BE2C (cell line): ENCODE data around the gene LAMP1.

Source experiments
- DNase-seq: peaks from one replicate; pipeline ENCODE4 v3.0.0-alpha.2; 2020
- H3K27me3 ChIP-seq: fragments of 250-450 bp; sonication (Bioruptor Pico); 2 replicates; pipeline ENCODE4 v1.5.1; 2020; ENCODE audit warnings: mild to moderate bottlenecking
- H3K36me3 ChIP-seq: fragments of 250-450 bp; sonication (Bioruptor Pico); 2 replicates; pipeline ENCODE4 v1.5.1; 2020; ENCODE audit warnings: mild to moderate bottlenecking
- H3K4me1 ChIP-seq: fragments of 250-450 bp; sonication (Bioruptor Pico); 2 replicates; pipeline ENCODE4 v1.5.1; 2020
- H3K4me3 ChIP-seq: 2 replicates; pipeline ENCODE4 v1.5.1; 2011; ENCODE audit warnings: low read depth, low read length
- H3K9me3 ChIP-seq: fragments of 250-450 bp; sonication (Bioruptor Pico); 2 replicates; pipeline ENCODE4 v1.5.1; 2020
- CTCF ChIP-seq: IDR thresholded peaks from 2 replicates; pipeline ENCODE4 v1.5.1; 2012; ENCODE audit warnings: mild to moderate bottlenecking, low read depth, low read length

Gene LAMP1

DNA sequence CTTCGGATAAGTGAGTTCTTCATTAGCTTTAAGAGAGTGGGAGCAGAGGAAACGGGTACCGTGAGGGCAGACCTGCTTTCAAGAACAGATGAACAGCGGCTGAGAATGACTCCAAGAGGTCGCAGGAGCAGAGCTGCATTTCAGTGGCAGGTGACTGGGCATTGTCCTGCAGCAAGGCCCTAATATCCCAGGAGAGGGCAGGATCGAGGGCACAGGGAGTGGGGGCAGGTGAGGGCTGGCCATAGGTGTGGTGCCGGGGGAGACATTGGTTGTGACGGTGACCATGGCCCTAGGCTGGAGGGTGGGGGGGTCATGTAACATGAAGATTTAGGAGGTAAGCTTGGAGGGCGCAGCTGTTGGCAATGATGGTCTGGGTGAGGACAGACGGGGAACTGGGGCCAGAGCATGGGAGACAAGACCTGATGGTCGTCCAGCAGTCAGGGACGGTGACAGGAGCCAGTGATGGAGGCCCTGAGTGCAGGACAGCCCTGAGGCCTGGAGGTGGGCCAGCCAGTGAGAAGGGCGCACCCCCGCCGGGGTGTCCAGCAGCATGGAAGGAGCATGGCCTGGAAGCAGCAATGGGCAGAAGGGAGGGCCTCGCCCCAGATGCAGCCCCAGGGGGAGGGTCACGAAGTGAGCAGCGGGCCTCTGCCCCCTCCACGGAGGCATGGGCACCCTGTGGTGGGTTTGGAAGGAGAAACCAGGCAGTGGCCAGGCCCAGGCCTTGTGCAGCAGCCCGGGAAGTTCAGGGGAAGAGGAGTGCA lies 29.2 kb upstream of the LAMP1 start:
- H3K9me3 ChIP-seq: no peaks in the 10 kb centered on the region
- DNase-seq: no peak

DNA sequence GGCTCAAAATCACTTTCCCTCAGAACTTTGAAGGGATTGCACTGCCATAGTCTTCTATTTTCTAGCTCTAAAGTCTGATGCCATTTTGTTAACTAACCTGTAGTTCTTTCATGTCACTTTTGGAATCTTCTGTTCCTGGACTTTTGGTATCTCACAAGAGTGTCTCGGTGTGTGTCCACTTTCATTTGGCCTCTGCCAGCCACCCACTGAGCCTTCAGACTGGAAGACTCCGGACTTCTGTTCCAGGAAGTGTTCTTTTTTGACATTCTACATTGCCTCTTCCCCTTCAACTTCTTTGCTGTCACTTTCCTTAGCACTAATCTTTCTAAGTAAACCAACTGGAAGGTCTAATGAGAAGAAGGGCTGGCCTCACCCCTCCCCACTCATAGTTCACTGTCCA lies 25.0 kb upstream of the LAMP1 start:
- H3K4me3 ChIP-seq: no peak overlapping the region
- peaks cover 4% of the 10 kb centered on the region; the same call in 1 of the 2 replicates for H3K36me3 ChIP-seq
- no peaks in the 10 kb centered on the region for H3K4me1 ChIP-seq
- DNase-seq: no peak
- TF ChIP-seq CTCF: no peak
- no peaks in the 10 kb centered on the region for H3K9me3 ChIP-seq
- no peaks in the 10 kb centered on the region for H3K27me3 ChIP-seq

More for the DNA sequence above, 29.2 kb upstream of the LAMP1 start:
- no peak for TF ChIP-seq CTCF
- no peak overlapping the region for H3K4me3 ChIP-seq
- no peaks in the 10 kb centered on the region for H3K27me3 ChIP-seq
- H3K36me3 ChIP-seq: peaks cover 6% of the 10 kb centered on the region; the same call in 1 of the 2 replicates
- no peaks in the 10 kb centered on the region for H3K4me1 ChIP-seq

DNA sequence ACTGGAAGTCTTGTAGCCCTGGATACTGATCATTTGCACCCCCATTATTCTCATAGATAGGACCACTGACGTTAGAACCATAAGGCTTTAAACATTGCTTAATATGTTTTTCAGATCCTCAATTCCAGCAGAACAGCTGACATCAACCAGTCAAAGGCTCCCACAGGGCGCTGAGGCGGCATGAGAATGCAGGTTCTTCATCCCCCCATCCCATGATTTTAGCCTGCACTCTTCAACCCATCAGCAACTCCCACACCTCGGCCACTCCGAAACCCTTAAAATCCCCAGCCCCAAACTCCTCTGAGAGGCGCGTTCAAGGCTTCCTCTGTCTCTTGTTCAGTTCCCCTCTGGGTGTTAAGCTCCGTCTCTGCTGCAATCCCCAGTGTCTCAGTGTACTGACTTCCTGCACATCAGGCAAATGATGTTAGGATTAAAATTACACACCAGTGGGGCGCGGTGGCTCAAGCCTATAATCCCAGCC lies 24.3 kb upstream of the LAMP1 start:
- DNase-seq: no peak
- no peak for TF ChIP-seq CTCF

DNA sequence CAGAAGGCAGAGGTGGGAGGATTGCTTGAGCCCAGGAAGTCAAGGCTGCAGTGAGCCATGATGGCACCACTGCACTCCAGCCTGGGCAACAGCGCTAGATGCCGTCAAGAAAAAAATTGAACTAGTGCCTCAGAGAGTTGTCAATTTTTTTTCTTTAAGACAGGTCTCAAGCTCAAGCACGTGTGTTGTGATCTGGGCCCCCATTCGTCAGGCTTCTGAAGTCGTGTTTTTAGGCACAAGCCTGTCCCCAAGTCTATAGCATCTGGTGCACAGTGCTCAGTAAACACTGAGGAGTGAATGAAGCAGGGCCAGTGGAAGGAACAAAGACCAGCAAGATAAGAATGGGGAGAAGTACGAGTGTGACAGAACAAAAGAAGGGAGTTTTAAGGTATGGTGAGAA lies 23.7 kb upstream of the LAMP1 start:
- no peak for DNase-seq
- no peaks in the 10 kb centered on the region for H3K4me1 ChIP-seq
- H3K27me3 ChIP-seq: no peaks in the 10 kb centered on the region
- H3K36me3 ChIP-seq: peaks cover 4% of the 10 kb centered on the region; the same call in 1 of the 2 replicates
- no peak for TF ChIP-seq CTCF
- no peak overlapping the region for H3K4me3 ChIP-seq
- no peaks in the 10 kb centered on the region for H3K9me3 ChIP-seq

More for the DNA sequence above, 24.3 kb upstream of the LAMP1 start:
- H3K27me3 ChIP-seq: no peaks in the 10 kb centered on the region
- H3K9me3 ChIP-seq: no peaks in the 10 kb centered on the region
- no peak overlapping the region for H3K4me3 ChIP-seq
- peaks cover 4% of the 10 kb centered on the region; the same call in 1 of the 2 replicates for H3K36me3 ChIP-seq
- no peaks in the 10 kb centered on the region for H3K4me1 ChIP-seq

- no peak overlapping the region for H3K4me3 ChIP-seq
- no peak for DNase-seq
- peaks cover 3% of the 10 kb centered on the region; the same call in 1 of the 2 replicates for H3K36me3 ChIP-seq
- no peak for TF ChIP-seq CTCF
- no peaks in the 10 kb centered on the region for H3K9me3 ChIP-seq
- H3K4me1 ChIP-seq: no peaks in the 10 kb centered on the region
- no peaks in the 10 kb centered on the region for H3K27me3 ChIP-seq
Measured at GRCh38 chr13:113273851-113274590, 23.0 kb upstream of the LAMP1 start.
